Upper lobe of left lung (tissue), 6 donors: ENCODE data around the gene CDC45. TPM values are rescaled to one million over a fixed set of nuclear protein-coding genes. Genes with fewer than 3 reads are reported as not detected.

ENCODE experiments used
- ATAC-seq, 2 donors: fragments of 200-7000 bp; cut with Tn5 transposase; one replicate each; pipeline ENCODE4 v1.9.1; 2022; ENCODE audit warnings: mild to moderate bottlenecking in 2 of 2, moderate library complexity in 2 of 2; ENCODE audit not compliant: low FRiP score in 2 of 2
- DNase-seq, 2 donors: peaks; one replicate each; pipeline ENCODE4 v3.0.0-alpha.2; 2019 to 2020
- H3K27ac ChIP-seq, 4 donors: fragments of 200-600 bp; sonication (generic); one replicate each; pipeline ENCODE4 v1.5.1; 2016 to 2019
- H3K27me3 ChIP-seq, 4 donors: fragments of 200-600 bp; sonication (generic); one replicate each; pipeline ENCODE4 v1.5.1; 2017 to 2019
- H3K36me3 ChIP-seq, 4 donors: fragments of 200-600 bp; sonication (generic); one replicate each; pipeline ENCODE4 v1.5.1; 2016 to 2019
- H3K4me1 ChIP-seq, 4 donors: fragments of 200-600 bp; sonication (generic); one replicate each; pipeline ENCODE4 v1.5.1; 2018 to 2019
- H3K4me3 ChIP-seq, 4 donors: fragments of 200-600 bp; sonication (generic); one replicate each; pipeline ENCODE4 v1.5.1; 2017 to 2019; ENCODE audit warnings: mild to moderate bottlenecking in 2 of 4, moderate library complexity in 1 of 4
- H3K9me3 ChIP-seq, 4 donors: fragments of 200-600 bp; sonication (generic); one replicate each; pipeline ENCODE4 v1.5.1; 2018 to 2019
- EP300 ChIP-seq, 4 donors: sonication (generic); formaldehyde crosslinking; IDR thresholded peaks; one replicate each; pipeline ENCODE4 v1.5.1; 2017; ENCODE audit warnings: antibody characterized with exemption in 4 of 4, control low read depth in 2 of 4
- POLR2A ChIP-seq, 4 donors: fragments of 450-650 bp; IDR thresholded peaks; one replicate each; pipeline ENCODE4 v1.5.1; 2016 to 2017; ENCODE audit warnings: antibody characterized with exemption in 4 of 4, mild to moderate bottlenecking in 2 of 4
- POLR2AphosphoS5 ChIP-seq, 2 donors: sonication (generic); formaldehyde crosslinking; IDR thresholded peaks; one replicate each; pipeline ENCODE4 v1.5.1; 2017; ENCODE audit warnings: antibody characterized with exemption in 2 of 2
- WGBS, 2 donors: methylation state at CpG; one replicate each; pipeline ENCODE4 v1.1.5; 2017 to 2018; 5-methylcytosine and 5-hydroxymethylcytosine counted together
- total RNA-seq, 6 donors: library from RNA; depleted of rRNA in 4 of 6; stranded (reverse); fragments of >200 nt in 4 of 6; gene quantifications; one replicate each; pipeline versions ENCODE4 v1.1.0 to v1.2.1, GENCODE V29; 2016 to 2021
- TF ChIP-seq, protein P1 (sequence below), 6 experiments: fragments of 450-650 bp in 4 of 6; fragments of 200-600 bp in 2 of 6; sonication (generic) in 2 of 6; IDR thresholded peaks; one replicate each; pipeline ENCODE4 v1.5.1; 2016 to 2019; ENCODE audit warnings: antibody characterized with exemption in 6 of 6
- donor health status: DM: no; HTN: no; CAD: no; lungs with moderate emphysema.
- donor health status: DM: no; HTN: yes; CAD: no; lungs with severe emphysema.

CDC45 gene, protein sequence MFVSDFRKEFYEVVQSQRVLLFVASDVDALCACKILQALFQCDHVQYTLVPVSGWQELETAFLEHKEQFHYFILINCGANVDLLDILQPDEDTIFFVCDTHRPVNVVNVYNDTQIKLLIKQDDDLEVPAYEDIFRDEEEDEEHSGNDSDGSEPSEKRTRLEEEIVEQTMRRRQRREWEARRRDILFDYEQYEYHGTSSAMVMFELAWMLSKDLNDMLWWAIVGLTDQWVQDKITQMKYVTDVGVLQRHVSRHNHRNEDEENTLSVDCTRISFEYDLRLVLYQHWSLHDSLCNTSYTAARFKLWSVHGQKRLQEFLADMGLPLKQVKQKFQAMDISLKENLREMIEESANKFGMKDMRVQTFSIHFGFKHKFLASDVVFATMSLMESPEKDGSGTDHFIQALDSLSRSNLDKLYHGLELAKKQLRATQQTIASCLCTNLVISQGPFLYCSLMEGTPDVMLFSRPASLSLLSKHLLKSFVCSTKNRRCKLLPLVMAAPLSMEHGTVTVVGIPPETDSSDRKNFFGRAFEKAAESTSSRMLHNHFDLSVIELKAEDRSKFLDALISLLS
- 1 to 10 TPM in 4 of 6 donors, under 1 TPM in 1, not detected in 1; 0.44 to 3.2 (median 1.8) TPM for total RNA-seq

DNA sequence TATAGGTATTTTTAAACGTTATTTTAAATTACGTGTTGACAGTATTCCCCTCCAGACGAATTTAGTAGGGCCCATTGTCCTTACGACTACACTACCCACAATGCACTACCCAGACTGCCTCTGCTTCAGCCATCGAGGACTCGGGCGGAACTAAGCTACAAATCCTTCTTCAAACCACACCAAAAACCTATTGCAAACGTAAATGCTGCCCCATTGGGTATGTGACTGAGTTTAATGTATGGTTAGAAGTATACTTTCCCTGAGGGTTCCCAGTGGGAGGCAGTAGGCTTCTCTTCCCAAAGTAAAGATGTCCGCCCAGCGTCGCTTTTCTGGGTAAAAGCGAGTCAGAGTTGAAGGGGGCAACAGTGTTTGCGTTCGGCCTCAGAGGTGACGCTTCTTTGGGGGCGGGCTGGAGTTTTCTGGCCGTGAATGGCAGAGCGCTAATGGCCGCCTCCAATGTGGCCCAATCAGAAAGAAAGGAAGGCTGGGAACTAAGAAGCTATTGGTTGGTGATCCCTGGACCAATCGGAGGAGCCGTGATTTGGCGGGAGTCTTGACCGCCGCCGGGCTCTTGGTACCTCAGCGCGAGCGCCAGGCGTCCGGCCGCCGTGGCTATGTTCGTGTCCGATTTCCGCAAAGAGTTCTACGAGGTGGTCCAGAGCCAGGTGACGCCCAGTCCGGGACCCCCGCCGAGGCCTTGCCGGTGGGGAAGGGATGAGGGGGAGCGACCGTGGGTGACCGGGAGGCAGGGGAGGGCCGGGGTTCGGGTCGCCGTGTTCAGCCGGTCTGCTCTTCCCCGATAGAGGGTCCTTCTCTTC lies at the start of gene CDC45:
TSS of gene CDC45 (plus strand) at position 566 of the 818 bp plus-strand sequence. CDS start at position 615, 49 bp downstream.
- TF ChIP-seq, protein P1, sequence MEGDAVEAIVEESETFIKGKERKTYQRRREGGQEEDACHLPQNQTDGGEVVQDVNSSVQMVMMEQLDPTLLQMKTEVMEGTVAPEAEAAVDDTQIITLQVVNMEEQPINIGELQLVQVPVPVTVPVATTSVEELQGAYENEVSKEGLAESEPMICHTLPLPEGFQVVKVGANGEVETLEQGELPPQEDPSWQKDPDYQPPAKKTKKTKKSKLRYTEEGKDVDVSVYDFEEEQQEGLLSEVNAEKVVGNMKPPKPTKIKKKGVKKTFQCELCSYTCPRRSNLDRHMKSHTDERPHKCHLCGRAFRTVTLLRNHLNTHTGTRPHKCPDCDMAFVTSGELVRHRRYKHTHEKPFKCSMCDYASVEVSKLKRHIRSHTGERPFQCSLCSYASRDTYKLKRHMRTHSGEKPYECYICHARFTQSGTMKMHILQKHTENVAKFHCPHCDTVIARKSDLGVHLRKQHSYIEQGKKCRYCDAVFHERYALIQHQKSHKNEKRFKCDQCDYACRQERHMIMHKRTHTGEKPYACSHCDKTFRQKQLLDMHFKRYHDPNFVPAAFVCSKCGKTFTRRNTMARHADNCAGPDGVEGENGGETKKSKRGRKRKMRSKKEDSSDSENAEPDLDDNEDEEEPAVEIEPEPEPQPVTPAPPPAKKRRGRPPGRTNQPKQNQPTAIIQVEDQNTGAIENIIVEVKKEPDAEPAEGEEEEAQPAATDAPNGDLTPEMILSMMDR (IDR thresholded peaks at IDR 0.05): peak in 1 of 6 experiments; percentile 15
- no peak for TF ChIP-seq POLR2AphosphoS5 (IDR thresholded peaks at IDR 0.05)
- H3K27ac ChIP-seq: peak within 1 kb of the TSS; percentile 94 to 98 (median 96)
- 1% methylated on average over 25 to 31 of the region's 50 CpGs for WGBS, 2 donors
- ATAC-seq: peak; percentile 98
- H3K4me1 ChIP-seq: peaks cover 18 to 34% (median 27%) of the 10 kb centered on the region in 4 donors
- peak; percentile 92 to 97 for DNase-seq
- H3K36me3 ChIP-seq: peaks cover 0 to 10% (median 8%) of the 10 kb centered on the region in 4 donors
- H3K9me3 ChIP-seq: no peaks in the 10 kb centered on the region
- H3K4me3 ChIP-seq: peak within 1 kb of the TSS; percentile 70 to 95 (median 86)
- H3K27me3 ChIP-seq: no peaks in the 10 kb centered on the region

DNA sequence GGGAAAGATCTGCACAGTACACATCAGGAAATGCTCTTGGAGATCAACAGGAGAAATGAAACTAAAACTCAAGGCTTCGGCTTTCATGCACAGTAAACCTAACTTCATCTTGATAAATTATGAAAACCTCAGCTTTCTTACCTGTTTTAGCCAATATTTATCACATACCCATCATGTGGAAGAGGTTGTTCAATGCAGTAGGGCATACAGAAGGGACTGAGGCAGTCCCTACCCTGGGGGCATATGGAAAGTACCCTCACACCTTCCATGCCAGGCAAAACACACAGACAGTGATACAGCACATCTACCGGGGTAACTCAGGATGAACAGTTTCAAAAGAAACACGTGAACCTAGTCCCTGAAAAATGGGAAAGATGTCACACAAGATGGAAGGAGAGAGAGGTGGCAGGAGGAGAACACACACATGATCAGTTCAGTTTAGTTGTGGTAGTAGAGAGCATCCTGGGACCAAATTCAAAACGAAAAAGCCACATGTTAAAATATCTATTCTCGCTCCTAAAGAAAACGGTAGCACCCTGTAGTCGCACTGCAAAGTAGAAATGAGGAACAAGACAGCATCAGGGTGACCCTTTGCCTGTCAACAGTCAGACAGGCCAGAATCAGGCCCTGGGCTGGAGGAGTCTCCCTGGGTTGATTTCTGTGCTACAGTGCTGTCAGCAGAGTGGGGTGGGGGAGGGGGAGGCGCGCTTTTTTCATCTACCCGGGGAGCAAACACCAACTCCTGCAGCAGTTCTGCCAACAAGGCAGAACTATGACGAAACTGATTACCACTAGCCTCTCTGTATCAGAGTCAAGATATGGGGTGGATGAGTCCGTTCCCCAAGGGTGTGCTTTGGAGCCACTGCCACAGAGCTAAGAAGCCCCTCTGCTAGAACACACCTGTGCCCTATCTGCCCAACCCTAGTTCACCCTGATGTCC lies 49.5 kb upstream of the CDC45 start:
- WGBS, 2 donors: 8 to 28% methylated on average over 7 to 12 of the region's 12 CpGs
- no peak for TF ChIP-seq POLR2AphosphoS5 (IDR thresholded peaks at IDR 0.05)
- TF ChIP-seq EP300 (IDR thresholded peaks at IDR 0.05): no peak
- no peak for TF ChIP-seq POLR2A (IDR thresholded peaks at IDR 0.05)
- TF ChIP-seq, protein P1 (IDR thresholded peaks at IDR 0.05): no peak
- Histone ChIP-seq H3K9me3 (no peaks in the 10 kb centered on the region), H3K36me3 (peaks cover 0 to 10% (median 3%) of the 10 kb centered on the region in 4 donors), H3K27ac (peak overlapping the region; percentile 77 to 95 (median 86)), H3K27me3 (no peaks in the 10 kb centered on the region), H3K4me3 (peak overlapping the region; percentile 83 to 95 (median 92)), H3K4me1 (peaks cover 28 to 36% (median 30%) of the 10 kb centered on the region in 4 donors)
- DNase-seq (peak in 1 of 2 donors; percentile 59), ATAC-seq (no peak)

DNA sequence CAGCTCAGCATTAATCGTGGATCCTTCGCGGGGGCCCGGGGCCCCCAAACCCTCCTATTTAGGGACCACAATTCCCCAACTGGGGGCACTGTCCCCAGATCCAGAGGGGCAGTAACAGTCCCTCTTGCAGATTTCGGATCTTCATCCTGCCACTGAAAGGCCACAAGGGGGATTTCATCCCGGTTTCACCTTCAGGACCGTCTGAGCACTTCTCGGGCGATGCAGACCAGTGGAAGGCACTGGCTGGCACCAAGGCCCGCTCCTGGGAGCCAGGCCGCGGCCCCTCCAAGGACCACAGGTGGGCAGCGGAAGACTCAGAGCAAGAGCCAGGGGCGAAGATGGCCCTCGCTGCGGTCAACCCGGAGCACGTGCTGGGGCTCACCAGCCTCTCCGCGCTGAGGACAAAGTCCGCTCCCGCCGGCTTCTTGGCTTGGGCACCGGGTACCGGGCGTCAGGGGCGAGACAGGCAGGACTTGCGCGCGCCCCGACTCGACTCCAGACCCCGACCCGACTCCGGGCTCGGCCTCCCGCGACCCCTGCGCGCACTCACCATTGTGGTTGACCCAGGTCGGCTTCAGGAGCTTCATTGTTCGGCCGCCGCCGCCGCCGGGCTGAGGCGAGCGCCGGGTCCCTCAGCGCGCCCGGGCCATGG lies 48.7 kb upstream of the CDC45 start:
- TF ChIP-seq POLR2A (IDR thresholded peaks at IDR 0.05): no peak
- TF ChIP-seq POLR2AphosphoS5 (IDR thresholded peaks at IDR 0.05): no peak
- TF ChIP-seq, protein P1 (IDR thresholded peaks at IDR 0.05): no peak
- TF ChIP-seq EP300 (IDR thresholded peaks at IDR 0.05): no peak
- H3K36me3 ChIP-seq: peaks cover 4 to 17% (median 11%) of the 10 kb centered on the region in 4 donors
- no peaks in the 10 kb centered on the region for H3K27me3 ChIP-seq
- no peaks in the 10 kb centered on the region for H3K9me3 ChIP-seq
- DNase-seq (peak in 1 of 2 donors; percentile 32), ATAC-seq (no peak)
- peak overlapping the region; percentile 83 to 95 (median 92) for H3K4me3 ChIP-seq
- H3K27ac ChIP-seq: peak overlapping the region; percentile 77 to 95 (median 86)
- H3K4me1 ChIP-seq: peaks cover 28 to 35% (median 30%) of the 10 kb centered on the region in 4 donors
- WGBS, 2 donors: 0% methylated on average over 3 to 23 of the region's 53 CpGs
